ENCODE results near the gene TGFBR3L. TPM values are rescaled to one million over a fixed set of nuclear protein-coding genes. Genes with fewer than 3 reads are reported as not detected.

TGFBR3L gene
- total and polyA plus RNA-seq, 2 of the 4 experiments (the other 2 are of a cell fraction): 0.94 TPM; not detected in 1

- Histone ChIP-seq H3K4ac (ENCODE audit: low read depth, low read length) (no peak overlapping the region), H3K14ac (replicated peaks; ENCODE audit: low read depth, low read length) (no peak overlapping the region), H2BK120ac (ENCODE audit: low read depth, low read length) (no peak overlapping the region), H3K23ac (ENCODE audit: low read depth, low read length) (no peak overlapping the region), H3K79me1 (ENCODE audit: low read depth in 1 of 2, low read length in 2 of 2) (peaks cover 14 to 31% of the 10 kb centered on the region in 2 experiments; a peak in 3 of 4 replicates), H2AFZ (replicated peaks; ENCODE audit: low read length, poor library complexity) (no peak overlapping the region), H3K27me3 (ENCODE audit: control insufficient read depth, insufficient read depth, low read length) (no peaks in the 10 kb centered on the region), H4K20me1 (ENCODE audit: insufficient read depth, low read length) (peaks cover 23% of the 10 kb centered on the region), H2BK20ac (ENCODE audit: low read depth, low read length) (no peak overlapping the region), H3K27ac (ENCODE audit: insufficient read depth, low read length) (no peak overlapping the region), H2AK9ac (replicated peaks; ENCODE audit: low read depth, low read length, poor library complexity) (no peak overlapping the region), H4K5ac (ENCODE audit: low read depth, low read length) (no peak overlapping the region), H3K9ac (ENCODE audit: low read depth, low read length) (no peak overlapping the region), H2BK15ac (ENCODE audit: low read depth, low read length) (no peak overlapping the region), H3K36me3 (ENCODE audit: control insufficient read depth, insufficient read depth, low read length) (peaks cover 20% of the 10 kb centered on the region), H3K56ac (ENCODE audit: extremely low read depth, insufficient read depth, low read length) (no peak overlapping the region), H3K9me3 (ENCODE audit: control insufficient read depth, insufficient read depth, low read length) (no peaks in the 10 kb centered on the region), H3K4me1 (ENCODE audit: control insufficient read depth, insufficient read depth, low read length) (peaks cover 10% of the 10 kb centered on the region), H3K18ac (ENCODE audit: low read depth, low read length) (no peak overlapping the region), H2BK5ac (ENCODE audit: low read depth, low read length, poor library complexity, severe bottlenecking) (no peak overlapping the region), H2AK5ac (ENCODE audit: low read depth, low read length) (no peak overlapping the region), H3K4me3 (ENCODE audit: insufficient read depth, low read depth, low read length) (no peak overlapping the region), H3K9me1 (ENCODE audit: insufficient read depth, low read length) (peaks cover 11% of the 10 kb centered on the region), H4K91ac (ENCODE audit: insufficient read depth, low read depth, low read length) (no peak overlapping the region), H3K4me2 (ENCODE audit: low read depth, low read length) (no peak overlapping the region), H4K8ac (ENCODE audit: low read depth in 2 of 2, low read length in 2 of 2) (no peak overlapping the region)
- dilution Hi-C loops (cut with HindIII; ENCODE audit: low sequenced_read_pairs, unreplicated experiment) (no loop called here), intact Hi-C loops (cut with micrococcal nuclease) (no loop called here), in situ Hi-C loops (cut with MboI; ENCODE audit: low sequenced_read_pairs) (no loop called here)
- no TSS peak for BruUV-seq (replicated peaks)
- WGBS, 2 experiments (ENCODE audit: extremely low coverage in 2 of 2, insufficient read length in 1 of 2): no CpG with 5 or more reads among the region's 7 CpGs
- DNase-seq (no peak), ATAC-seq (ENCODE audit: low read depth) (no peak)
- ChIA-PET CTCF (no interaction called here), POLR2A (ENCODE audit: unreplicated experiment) (no interaction called here)
- TF ChIP-seq RCOR1 (IDR thresholded peaks at IDR 0.05; ENCODE audit: insufficient replicate concordance, low read length) (no peak), MXI1 (IDR thresholded peaks at IDR 0.05; ENCODE audit: borderline replicate concordance, low read depth, low read length) (no peak), USF2 (IDR thresholded peaks at IDR 0.05; ENCODE audit: low read depth, low read length) (no peak), NFE2L2 (IDR thresholded peaks at IDR 0.05; ENCODE audit: low read depth, low read length) (no peak), CTCF (conservative IDR thresholded peaks at IDR 0.05; ENCODE audit: low read depth, low read length) (no peak), CEBPB (IDR thresholded peaks at IDR 0.05; ENCODE audit: low read depth, low read length) (no peak), MAZ (IDR thresholded peaks at IDR 0.05; ENCODE audit: borderline replicate concordance, low read depth, low read length) (no peak), SMC3 (IDR thresholded peaks at IDR 0.05; ENCODE audit: low read depth, low read length) (no peak), FOS (IDR thresholded peaks at IDR 0.05; ENCODE audit: low read depth, low read length) (no peak), RAD21 (IDR thresholded peaks at IDR 0.05; ENCODE audit: low read length) (no peak), ELK1 (IDR thresholded peaks at IDR 0.05; ENCODE audit: borderline replicate concordance, low read depth, low read length) (no peak), BHLHE40 (IDR thresholded peaks at IDR 0.05; ENCODE audit: low read depth, low read length) (no peak), CHD1 (IDR thresholded peaks at IDR 0.05; ENCODE audit: low read depth, low read length) (no peak), RFX5 (IDR thresholded peaks at IDR 0.05; ENCODE audit: low read depth, low read length) (no peak), MAFK (IDR thresholded peaks at IDR 0.05; ENCODE audit: low read depth, low read length) (no peak), POLR2A (IDR thresholded peaks at IDR 0.05; ENCODE audit: low read depth, low read length) (no peak)
Observed at GRCh38 chr19:7901337-7901736, 13.3 kb upstream of the TGFBR3L start.

Measured in IMR-90 (cell line).